IMR-90 (cell line): Measurements from ENCODE around the gene ALK. TPM values are rescaled to one million over a fixed set of nuclear protein-coding genes. Genes with fewer than 3 reads are reported as not detected.

ENCODE experiments used
- ATAC-seq: fragments of 200-7000 bp; cut with Tn5 transposase; 2 replicates; pipeline ENCODE4 v1.9.1; 2020; ENCODE audit warnings: low read depth, mild to moderate bottlenecking, moderate library complexity
- BruUV-seq: library from RNA; stranded (reverse); fragments of 400-500 nt; replicated peaks from 2 replicates; lab custom pipeline; 2021; lab: Mats Ljungman, UMichigan
- CTCF ChIA-PET: fragments of 300-600 bp; formaldehyde crosslinking; extraction: SDS; loops from one replicate; lab custom pipeline; 2021; ENCODE audit warnings: antibody characterized with exemption; lab: Yijun Ruan, JAX
- POLR2A ChIA-PET: fragments of 300-600 bp; sonication (Branson Sonifier 250); formaldehyde crosslinking; loops from one replicate; lab custom pipeline; 2022; ENCODE audit warnings: antibody characterized with exemption; ENCODE audit not compliant: unreplicated experiment; lab: Charles Lee
- DNase-seq: peaks from one replicate; pipeline ENCODE4 v3.0.0; 2013
- H2AFZ ChIP-seq: replicated peaks from 2 replicates; pipeline ENCODE3; 2013; ENCODE audit warnings: low read length, mild to moderate bottlenecking; ENCODE audit not compliant: poor library complexity
- H2AK5ac ChIP-seq: 2 replicates; pipeline ENCODE4 v1.6.1; 2013; ENCODE audit warnings: low read depth, low read length, inconsistent platforms
- H2AK9ac ChIP-seq: replicated peaks from 2 replicates; pipeline ENCODE3; 2013; ENCODE audit warnings: mild to moderate bottlenecking, low read depth, low read length, moderate library complexity; ENCODE audit not compliant: poor library complexity
- H2BK120ac ChIP-seq: 2 replicates; pipeline ENCODE4 v1.6.1; 2013; ENCODE audit warnings: low read depth, low read length, inconsistent platforms
- H2BK15ac ChIP-seq: 3 replicates; pipeline ENCODE4 v1.6.1; 2013; ENCODE audit warnings: low read depth, low read length, inconsistent platforms
- H2BK20ac ChIP-seq: 2 replicates; pipeline ENCODE4 v1.6.1; 2013; ENCODE audit warnings: low read depth, mild to moderate bottlenecking, inconsistent platforms, low read length, moderate library complexity
- H2BK5ac ChIP-seq: 2 replicates; pipeline ENCODE4 v1.6.1; 2013; ENCODE audit warnings: mild to moderate bottlenecking, low read depth, low read length, inconsistent platforms; ENCODE audit not compliant: poor library complexity, severe bottlenecking
- H3K14ac ChIP-seq: replicated peaks from 2 replicates; pipeline ENCODE4 v1.6.1; 2013; ENCODE audit warnings: low read depth, low read length, inconsistent platforms
- H3K18ac ChIP-seq: 2 replicates; pipeline ENCODE4 v1.6.1; 2013; ENCODE audit warnings: low read depth, low read length, control low read depth
- H3K23ac ChIP-seq: 2 replicates; pipeline ENCODE4 v1.6.1; 2013; ENCODE audit warnings: low read depth, low read length, inconsistent platforms
- H3K27ac ChIP-seq: 2 replicates; pipeline ENCODE4 v1.5.1; 2013; ENCODE audit warnings: mild to moderate bottlenecking, control low read depth, low read length; ENCODE audit not compliant: insufficient read depth
- H3K27me3 ChIP-seq: 2 replicates; pipeline ENCODE4 v1.6.1; 2013; ENCODE audit warnings: low read length; ENCODE audit not compliant: control insufficient read depth, insufficient read depth
- H3K36me3 ChIP-seq: 2 replicates; pipeline ENCODE4 v1.6.1; 2013; ENCODE audit warnings: low read length, mixed read lengths; ENCODE audit not compliant: control insufficient read depth, insufficient read depth
- H3K4ac ChIP-seq: 2 replicates; pipeline ENCODE4 v1.6.1; 2013; ENCODE audit warnings: low read depth, low read length, inconsistent platforms
- H3K4me1 ChIP-seq: 2 replicates; pipeline ENCODE4 v1.6.1; 2013; ENCODE audit warnings: low read length, mixed read lengths; ENCODE audit not compliant: control insufficient read depth, insufficient read depth
- H3K4me2 ChIP-seq: 2 replicates; pipeline ENCODE4 v1.6.1; 2013; ENCODE audit warnings: low read depth, mild to moderate bottlenecking, control low read depth, low read length, moderate library complexity
- H3K4me3 ChIP-seq: 2 replicates; pipeline ENCODE4 v1.5.1; 2013; ENCODE audit warnings: low read depth, mild to moderate bottlenecking, control low read depth, low read length, moderate library complexity; ENCODE audit not compliant: insufficient read depth
- H3K56ac ChIP-seq: 2 replicates; pipeline ENCODE4 v1.6.1; 2013; ENCODE audit warnings: low read length, inconsistent platforms; ENCODE audit not compliant: insufficient read depth; ENCODE audit errors: extremely low read depth
- H3K79me1 ChIP-seq, 2 experiments: 2 replicates each; pipeline ENCODE4 v1.6.1; 2013; ENCODE audit warnings: low read length in 2 of 2, inconsistent platforms in 1 of 2, low read depth in 1 of 2
- H3K9ac ChIP-seq: 2 replicates; pipeline ENCODE4 v1.6.1; 2013; ENCODE audit warnings: low read depth, low read length, control low read depth
- H3K9me1 ChIP-seq: 2 replicates; pipeline ENCODE4 v1.6.1; 2013; ENCODE audit warnings: low read length, inconsistent platforms; ENCODE audit not compliant: insufficient read depth
- H3K9me3 ChIP-seq: 2 replicates; pipeline ENCODE4 v1.6.1; 2013; ENCODE audit warnings: low read length; ENCODE audit not compliant: control insufficient read depth, insufficient read depth
- H4K20me1 ChIP-seq: 2 replicates; pipeline ENCODE4 v1.6.1; 2013; ENCODE audit warnings: low read length, inconsistent platforms; ENCODE audit not compliant: insufficient read depth
- H4K5ac ChIP-seq: 2 replicates; pipeline ENCODE4 v1.6.1; 2013; ENCODE audit warnings: mild to moderate bottlenecking, low read depth, low read length, control low read depth
- H4K8ac ChIP-seq, 2 experiments: 2 replicates each; pipeline ENCODE4 v1.6.1; 2013; ENCODE audit warnings: low read depth in 2 of 2, low read length in 2 of 2, control low read depth in 1 of 2, inconsistent platforms in 1 of 2
- H4K91ac ChIP-seq: 2 replicates; pipeline ENCODE4 v1.6.1; 2013; ENCODE audit warnings: low read depth, low read length, inconsistent platforms; ENCODE audit not compliant: insufficient read depth
- BHLHE40 ChIP-seq: fragments of 150-350 bp; IDR thresholded peaks from 2 replicates; pipeline ENCODE4 v1.6.1; 2016; ENCODE audit warnings: mild to moderate bottlenecking, low read depth, low read length
- CEBPB ChIP-seq: IDR thresholded peaks from 2 replicates; pipeline ENCODE4 v1.6.1; 2012; ENCODE audit warnings: low read depth, low read length, improper control_type of control experiment
- CHD1 ChIP-seq: IDR thresholded peaks from 2 replicates; pipeline ENCODE4 v1.6.1; 2012; ENCODE audit warnings: low read depth, low read length, improper control_type of control experiment
- FOS ChIP-seq: fragments of 150-350 bp; IDR thresholded peaks from 2 replicates; pipeline ENCODE4 v1.6.1; 2016; ENCODE audit warnings: low read depth, low read length
- MAFK ChIP-seq: IDR thresholded peaks from 2 replicates; pipeline ENCODE4 v1.6.1; 2012; ENCODE audit warnings: low read depth, low read length, improper control_type of control experiment
- MAZ ChIP-seq: IDR thresholded peaks from 2 replicates; pipeline ENCODE4 v1.6.1; 2012; ENCODE audit warnings: low read depth, mild to moderate bottlenecking, low read length, improper control_type of control experiment, moderate library complexity, borderline replicate concordance
- MXI1 ChIP-seq: IDR thresholded peaks from 2 replicates; pipeline ENCODE4 v1.6.1; 2012; ENCODE audit warnings: low read depth, mild to moderate bottlenecking, low read length, moderate library complexity, borderline replicate concordance
- NFE2L2 ChIP-seq: fragments of 150-350 bp; IDR thresholded peaks from 2 replicates; pipeline ENCODE4 v1.6.1; 2016; ENCODE audit warnings: low read depth, mild to moderate bottlenecking, low read length
- POLR2A ChIP-seq: IDR thresholded peaks from 2 replicates; pipeline ENCODE4 v1.6.1; 2012; ENCODE audit warnings: mild to moderate bottlenecking, low read depth, low read length
- RAD21 ChIP-seq: IDR thresholded peaks from 2 replicates; pipeline ENCODE4 v1.6.1; 2012; ENCODE audit warnings: low read length, improper control_type of control experiment
- RCOR1 ChIP-seq: IDR thresholded peaks from 2 replicates; pipeline ENCODE4 v1.6.1; 2012; ENCODE audit warnings: mild to moderate bottlenecking, low read length, improper control_type of control experiment; ENCODE audit not compliant: insufficient replicate concordance
- RFX5 ChIP-seq: IDR thresholded peaks from 2 replicates; pipeline ENCODE4 v1.8.0; 2012; ENCODE audit warnings: low read depth, mild to moderate bottlenecking, low read length, moderate library complexity
- SMC3 ChIP-seq: fragments of 150-350 bp; IDR thresholded peaks from 2 replicates; pipeline ENCODE4 v1.6.1; 2016; ENCODE audit warnings: low read depth, mild to moderate bottlenecking, antibody characterized with exemption, low read length, moderate library complexity
- WGBS, 2 experiments: methylation state at CpG; one replicate each; pipeline versions ENCODE4 v1.1.5 to v1.1.7; 2013; ENCODE audit warnings: missing lambda C conversion rate in 2 of 2; ENCODE audit not compliant: insufficient read length in 1 of 2; ENCODE audit errors: extremely low coverage in 2 of 2; 5-methylcytosine and 5-hydroxymethylcytosine counted together
- dilution Hi-C: fragments of 300-500 bp; cut with HindIII; formaldehyde crosslinking; loops from one replicate; pipeline ENCODE4 v1.14.3; 2018; ENCODE audit warnings: low sequenced_read_pairs; ENCODE audit not compliant: unreplicated experiment
- in situ Hi-C: fragments of 300-500 bp; cut with MboI; formaldehyde crosslinking; loops from 3 replicates; pipeline ENCODE4 v1.14.3; 2019; ENCODE audit warnings: low sequenced_read_pairs, inconsistent platforms, mixed read lengths
- intact Hi-C: fragments of 100-400 bp; cut with micrococcal nuclease; formaldehyde crosslinking; loops from 2 replicates; pipeline ENCODE4 v1.10.0; 2022
- polyA plus RNA-seq, 3 experiments: library from polyadenylated mRNA; depleted of rRNA; stranded (reverse); fragments of >200 nt; gene quantifications; 2 replicates each; pipeline ENCODE4 v1.2.3, GENCODE V29; 2012; ENCODE audit warnings: low replicate concordance in 1 of 3
- total RNA-seq: library from RNA; depleted of rRNA; stranded (reverse); fragments of >200 nt; gene quantifications from 2 replicates; pipeline ENCODE4 v1.2.3, GENCODE V29; 2012
- TF ChIP-seq, protein P1 (sequence below): fragments of 150-350 bp; IDR thresholded peaks from 2 replicates; pipeline ENCODE4 v1.6.1; 2016; ENCODE audit warnings: low read depth, mild to moderate bottlenecking, low read length, moderate library complexity, borderline replicate concordance
- TF ChIP-seq, protein P2 (sequence below): fragments of 150-350 bp; IDR thresholded peaks from 2 replicates; pipeline ENCODE4 v1.6.1; 2017; ENCODE audit warnings: mild to moderate bottlenecking, antibody characterized with exemption, low read length, low read depth
- TF ChIP-seq, protein P3 (sequence below): conservative IDR thresholded peaks from 2 replicates; pipeline ENCODE4 v1.5.1; 2012; ENCODE audit warnings: mild to moderate bottlenecking, low read depth, low read length, improper control_type of control experiment

The ALK gene
- total and polyA plus RNA-seq, 2 of the 4 experiments (the other 2 are of a cell fraction), result not detected

DNA sequence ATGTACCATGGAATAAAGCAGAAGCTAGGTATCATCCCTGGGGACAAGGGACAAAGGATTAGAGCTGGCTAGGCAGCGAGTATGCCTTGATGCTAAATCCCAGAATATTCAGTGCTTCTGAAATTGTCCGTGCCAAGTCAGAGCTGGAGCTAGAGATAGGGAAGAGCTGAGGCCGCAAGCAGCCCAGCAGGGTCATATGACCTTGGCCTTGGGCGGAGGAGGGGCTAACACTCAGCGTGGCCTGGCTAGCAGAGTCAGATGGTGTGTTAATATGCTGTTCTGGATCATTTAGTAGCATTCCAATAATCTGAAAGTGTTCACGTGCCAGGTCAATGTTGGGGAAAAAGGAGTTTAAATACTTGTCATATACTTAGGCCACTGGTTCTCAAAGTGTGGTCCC, 431.3 kb downstream of the ALK start:
- in situ Hi-C loops, result no loop called here
- DNase-seq (no peak), ATAC-seq (no peak)
- Histone ChIP-seq H3K79me1 (no peaks in the 10 kb centered on the region), H3K27me3 (no peaks in the 10 kb centered on the region), H3K4me3 (no peak overlapping the region), H3K36me3 (no peaks in the 10 kb centered on the region), H3K14ac (no peak overlapping the region), H2BK15ac (no peak overlapping the region), H3K9ac (no peak overlapping the region), H2BK120ac (no peak overlapping the region), H3K56ac (no peak overlapping the region), H3K27ac (no peak overlapping the region), H2AK9ac (no peak overlapping the region), H2BK20ac (no peak overlapping the region), H3K9me1 (no peaks in the 10 kb centered on the region), H3K9me3 (peaks cover 2% of the 10 kb centered on the region; the same call in 1 of the 2 replicates), H3K4ac (no peak overlapping the region), H2AK5ac (no peak overlapping the region), H4K91ac (no peak overlapping the region), H4K5ac (no peak overlapping the region), H2AFZ (no peak overlapping the region), H4K20me1 (no peaks in the 10 kb centered on the region), H3K4me1 (no peaks in the 10 kb centered on the region; the same call in 1 of the 2 replicates), H3K4me2 (no peak overlapping the region), H3K23ac (no peak overlapping the region), H3K18ac (no peak overlapping the region), H4K8ac (no peak overlapping the region), H2BK5ac (no peak overlapping the region)
- BruUV-seq, result no TSS peak
- POLR2A ChIA-PET, result no interaction called here
- no peak for TF ChIP-seq FOS
- TF ChIP-seq, protein P1, sequence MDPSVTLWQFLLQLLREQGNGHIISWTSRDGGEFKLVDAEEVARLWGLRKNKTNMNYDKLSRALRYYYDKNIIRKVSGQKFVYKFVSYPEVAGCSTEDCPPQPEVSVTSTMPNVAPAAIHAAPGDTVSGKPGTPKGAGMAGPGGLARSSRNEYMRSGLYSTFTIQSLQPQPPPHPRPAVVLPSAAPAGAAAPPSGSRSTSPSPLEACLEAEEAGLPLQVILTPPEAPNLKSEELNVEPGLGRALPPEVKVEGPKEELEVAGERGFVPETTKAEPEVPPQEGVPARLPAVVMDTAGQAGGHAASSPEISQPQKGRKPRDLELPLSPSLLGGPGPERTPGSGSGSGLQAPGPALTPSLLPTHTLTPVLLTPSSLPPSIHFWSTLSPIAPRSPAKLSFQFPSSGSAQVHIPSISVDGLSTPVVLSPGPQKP, result no peak
- TF ChIP-seq MXI1, result no peak
- TF ChIP-seq RFX5, result no peak
- no peak for TF ChIP-seq SMC3
- no peak for TF ChIP-seq POLR2A
- TF ChIP-seq CEBPB, result no peak
- no peak for TF ChIP-seq MAFK
- TF ChIP-seq NFE2L2, result no peak
- TF ChIP-seq, protein P2, sequence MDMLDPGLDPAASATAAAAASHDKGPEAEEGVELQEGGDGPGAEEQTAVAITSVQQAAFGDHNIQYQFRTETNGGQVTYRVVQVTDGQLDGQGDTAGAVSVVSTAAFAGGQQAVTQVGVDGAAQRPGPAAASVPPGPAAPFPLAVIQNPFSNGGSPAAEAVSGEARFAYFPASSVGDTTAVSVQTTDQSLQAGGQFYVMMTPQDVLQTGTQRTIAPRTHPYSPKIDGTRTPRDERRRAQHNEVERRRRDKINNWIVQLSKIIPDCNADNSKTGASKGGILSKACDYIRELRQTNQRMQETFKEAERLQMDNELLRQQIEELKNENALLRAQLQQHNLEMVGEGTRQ, result no peak
- TF ChIP-seq BHLHE40, result no peak
- TF ChIP-seq, protein P3, sequence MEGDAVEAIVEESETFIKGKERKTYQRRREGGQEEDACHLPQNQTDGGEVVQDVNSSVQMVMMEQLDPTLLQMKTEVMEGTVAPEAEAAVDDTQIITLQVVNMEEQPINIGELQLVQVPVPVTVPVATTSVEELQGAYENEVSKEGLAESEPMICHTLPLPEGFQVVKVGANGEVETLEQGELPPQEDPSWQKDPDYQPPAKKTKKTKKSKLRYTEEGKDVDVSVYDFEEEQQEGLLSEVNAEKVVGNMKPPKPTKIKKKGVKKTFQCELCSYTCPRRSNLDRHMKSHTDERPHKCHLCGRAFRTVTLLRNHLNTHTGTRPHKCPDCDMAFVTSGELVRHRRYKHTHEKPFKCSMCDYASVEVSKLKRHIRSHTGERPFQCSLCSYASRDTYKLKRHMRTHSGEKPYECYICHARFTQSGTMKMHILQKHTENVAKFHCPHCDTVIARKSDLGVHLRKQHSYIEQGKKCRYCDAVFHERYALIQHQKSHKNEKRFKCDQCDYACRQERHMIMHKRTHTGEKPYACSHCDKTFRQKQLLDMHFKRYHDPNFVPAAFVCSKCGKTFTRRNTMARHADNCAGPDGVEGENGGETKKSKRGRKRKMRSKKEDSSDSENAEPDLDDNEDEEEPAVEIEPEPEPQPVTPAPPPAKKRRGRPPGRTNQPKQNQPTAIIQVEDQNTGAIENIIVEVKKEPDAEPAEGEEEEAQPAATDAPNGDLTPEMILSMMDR, result no peak
- no peak for TF ChIP-seq RAD21
- TF ChIP-seq MAZ, result no peak
- no peak for TF ChIP-seq RCOR1
- no peak for TF ChIP-seq CHD1
- intact Hi-C loops, result no loop called here
- CTCF ChIA-PET, result no interaction called here
- dilution Hi-C loops, result no loop called here
- WGBS, 2 experiments, result 80% methylated on average over 2 of the region's 6 CpGs; no CpG with 5 or more reads in 1 of the 2 experiments
